HK-2 (cell line): ENCODE measurements around the gene RPH3AL.

Experiments used
- DNase-seq: peaks from one replicate; pipeline ENCODE4 v3.0.0-alpha.2; 2018; ENCODE audit not compliant: unreplicated experiment

The RPH3AL gene

DNA sequence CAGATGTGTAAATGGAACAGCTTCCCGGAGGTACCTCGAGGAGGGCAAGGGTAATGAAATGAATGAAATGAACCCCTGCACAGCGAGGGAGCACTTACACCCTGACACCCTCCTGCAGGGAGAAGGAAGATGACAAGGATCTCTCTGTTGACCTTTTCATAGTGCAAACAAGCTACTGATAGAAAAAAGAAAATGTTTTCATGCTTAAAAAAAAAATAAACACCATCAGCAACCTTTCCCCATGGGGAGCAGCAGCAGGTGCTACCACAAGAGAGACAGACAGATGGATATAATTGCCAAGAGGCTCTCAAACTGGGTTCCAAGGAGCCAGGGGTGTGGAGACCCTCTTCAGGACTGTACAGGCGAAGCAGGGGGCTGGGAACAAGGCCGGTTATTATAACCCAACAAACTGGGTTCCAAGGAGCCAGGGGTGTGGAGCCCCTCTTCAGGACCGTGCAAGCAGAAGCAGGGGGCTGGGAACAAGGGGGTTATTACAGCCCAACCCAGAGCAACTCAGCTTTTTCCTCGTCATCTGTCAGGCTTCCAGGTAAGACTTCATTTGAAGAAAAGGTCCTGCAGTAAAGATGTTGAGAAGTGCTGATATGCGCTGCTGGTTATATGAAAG, 718 bp upstream of the RPH3AL start:
- DNase-seq, result no peak

DNA sequence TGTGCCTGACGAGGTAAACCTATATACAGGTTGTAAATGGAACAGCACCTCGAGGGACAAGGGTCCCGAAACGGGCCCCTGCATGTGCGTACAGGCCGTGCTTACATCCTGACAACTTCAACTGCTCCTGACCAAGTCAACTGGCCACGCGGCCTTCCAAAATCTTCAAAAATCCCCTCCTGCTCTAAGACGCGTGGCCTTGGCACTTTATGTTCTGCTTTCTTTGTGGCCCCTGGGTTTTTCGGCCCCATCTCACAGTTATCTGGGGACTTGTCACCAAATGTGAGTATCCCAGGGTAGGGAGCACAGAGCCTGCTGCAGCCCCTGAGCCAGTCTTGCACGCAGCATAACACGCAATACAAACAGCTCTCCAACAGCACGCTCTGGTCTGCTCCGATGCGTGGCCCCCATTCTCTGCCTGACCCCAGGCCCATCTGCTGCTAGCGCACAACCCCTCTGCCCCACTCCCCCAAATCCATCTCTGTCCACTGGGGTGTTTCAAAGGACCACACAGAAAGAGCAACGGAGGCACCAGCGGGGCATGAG, 659 bp downstream of the RPH3AL start:
- no peak for DNase-seq

DNA sequence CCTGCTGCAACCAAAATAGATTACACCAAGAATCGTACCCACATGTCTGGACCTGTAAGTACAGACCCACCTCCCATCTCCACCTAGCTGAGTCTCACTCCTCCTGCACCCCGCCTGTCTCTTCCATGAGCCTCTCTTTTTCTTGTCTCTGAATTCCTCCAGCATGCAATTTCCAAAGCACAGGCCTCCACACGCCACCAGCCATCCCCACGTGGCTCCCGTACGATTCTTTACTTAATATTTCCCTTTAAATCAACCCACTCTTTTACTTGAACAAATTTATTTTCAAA, 1.2 kb downstream of the RPH3AL start:
- DNase-seq, result no peak

DNA sequence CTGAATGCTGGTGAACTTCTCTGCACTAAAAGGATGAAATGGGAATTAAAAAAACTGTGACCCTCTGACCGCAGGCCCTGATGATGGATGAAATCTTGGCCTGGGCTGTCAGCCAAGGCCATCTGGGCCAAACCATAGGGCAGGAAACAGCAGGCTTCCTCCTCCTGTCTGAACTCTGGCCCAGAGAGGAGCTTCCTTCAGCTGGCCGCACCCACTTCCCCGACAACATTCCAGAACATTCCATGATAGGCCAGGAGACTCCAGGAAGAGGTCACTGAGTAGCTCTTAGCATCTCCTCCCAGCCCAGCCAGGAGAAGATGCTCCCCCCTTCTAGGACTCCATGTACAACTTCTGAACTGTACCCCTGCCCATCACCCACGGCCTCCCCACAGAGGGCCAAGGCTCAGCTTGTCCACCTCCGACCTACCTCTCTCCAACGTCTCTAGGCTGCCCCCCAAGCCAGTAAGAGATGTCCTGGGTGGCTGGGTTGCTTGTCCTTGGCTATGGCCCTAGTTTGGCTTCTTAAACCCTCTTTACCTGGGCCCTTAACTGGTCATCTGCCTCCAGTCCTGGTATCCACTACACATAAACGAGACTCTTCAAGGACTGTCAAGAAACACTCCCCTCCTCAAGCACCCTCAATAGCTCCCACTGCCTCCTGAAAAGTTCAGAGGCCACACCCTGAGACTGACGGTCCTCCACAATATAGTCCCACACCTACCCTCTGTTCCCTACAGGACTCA, 1.7 kb downstream of the RPH3AL start:
- DNase-seq, result peak; percentile 64

DNA sequence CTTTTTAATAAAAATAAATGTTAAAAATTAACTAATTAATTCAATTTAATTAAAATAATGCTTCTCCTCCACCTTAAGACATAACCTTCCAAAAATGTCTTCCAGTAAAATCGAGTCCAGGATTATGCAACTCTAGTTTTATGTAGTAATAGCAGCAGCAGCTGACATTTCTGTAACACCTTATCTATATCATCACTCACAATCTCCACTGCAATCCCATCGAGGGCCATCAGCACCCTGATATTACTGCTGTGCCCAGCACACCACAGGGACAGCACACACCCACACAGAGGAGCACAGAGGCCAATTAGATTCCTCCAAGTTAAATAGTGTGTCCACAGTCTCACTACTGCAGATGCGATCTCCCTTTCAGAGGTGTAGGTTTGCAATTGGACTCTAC, 2.9 kb downstream of the RPH3AL start:
- DNase-seq, result no peak

DNA sequence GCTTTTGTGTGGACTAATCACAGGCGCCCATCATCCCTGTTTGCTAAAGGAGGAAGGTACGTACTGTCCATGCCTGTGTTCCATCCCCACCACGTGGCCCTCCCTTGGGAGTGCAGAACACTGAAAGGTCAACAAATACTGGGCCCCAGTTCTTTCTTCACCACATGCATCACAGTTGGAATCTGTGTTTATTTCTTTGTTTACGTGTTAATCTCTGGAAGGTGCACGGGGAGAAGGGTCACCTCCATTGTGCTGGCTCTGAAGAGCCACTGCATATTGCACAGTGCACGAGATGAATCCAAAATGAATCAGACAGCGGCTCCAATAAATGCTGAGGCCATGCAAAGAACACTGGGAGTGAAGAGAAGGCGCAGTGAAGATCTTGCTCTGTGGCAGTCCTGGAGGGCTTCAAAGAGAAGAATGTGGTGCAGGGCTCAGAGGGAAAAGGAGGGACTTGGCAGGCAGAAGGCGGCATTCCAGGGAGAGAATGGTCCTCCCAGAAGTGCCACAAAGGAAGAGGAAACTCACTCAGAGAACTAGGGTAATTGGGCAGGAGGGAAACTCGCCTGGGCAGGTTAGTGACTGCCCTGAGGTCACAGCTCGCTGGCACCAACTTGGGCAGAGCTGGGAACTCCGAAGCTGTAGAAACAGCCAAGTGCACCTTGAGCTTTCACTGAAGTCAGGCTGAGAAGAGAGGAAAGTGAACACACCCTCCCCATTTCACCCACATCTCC, 3.7 kb downstream of the RPH3AL start:
- no peak for DNase-seq

DNA sequence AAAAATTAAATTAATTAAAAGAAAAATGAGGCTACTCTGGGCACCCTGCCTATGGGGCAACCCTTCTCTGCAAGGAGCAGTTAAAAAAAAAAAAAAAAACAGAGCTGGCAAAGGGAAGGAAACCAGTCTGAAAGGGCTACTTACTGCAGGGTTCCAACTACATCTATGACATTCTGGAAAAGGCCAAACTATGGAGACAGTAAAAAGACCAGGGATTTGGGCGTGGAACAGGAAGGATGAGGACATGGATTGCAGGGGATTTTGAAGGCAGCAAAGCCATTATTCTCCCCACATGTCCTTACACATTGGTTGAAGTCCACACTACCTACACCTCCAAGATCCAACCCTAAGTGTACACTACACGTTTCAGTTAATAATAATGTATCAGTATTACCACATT, 4.6 kb downstream of the RPH3AL start:
- DNase-seq, result no peak

DNA sequence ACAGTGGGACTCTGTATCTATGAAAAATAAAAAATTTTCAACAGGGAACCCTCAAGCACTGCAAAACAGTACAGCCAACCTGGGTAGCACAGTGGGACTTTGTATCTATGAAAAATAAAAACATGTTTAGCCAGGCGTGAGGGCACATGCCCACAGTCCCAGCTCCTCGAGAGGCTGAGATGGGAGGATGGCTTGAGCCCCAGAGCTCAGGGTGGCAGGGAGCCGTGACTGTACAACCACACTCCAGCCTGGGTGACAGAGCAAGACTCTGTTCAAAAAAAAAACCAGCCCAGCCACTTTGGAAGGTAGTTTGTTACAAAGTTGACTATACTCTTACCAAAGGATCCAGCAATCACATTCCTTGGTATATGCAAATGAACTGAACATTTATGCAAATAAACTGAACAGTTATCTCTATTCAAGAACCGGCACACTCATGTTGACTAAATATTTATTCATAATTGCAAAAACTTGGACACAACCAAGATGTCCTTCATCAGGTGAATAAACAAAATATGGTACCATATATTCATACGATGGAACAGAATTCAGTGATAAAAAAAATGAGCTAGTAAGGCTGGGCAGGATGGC, 5.2 kb downstream of the RPH3AL start:
- DNase-seq, result no peak

DNA sequence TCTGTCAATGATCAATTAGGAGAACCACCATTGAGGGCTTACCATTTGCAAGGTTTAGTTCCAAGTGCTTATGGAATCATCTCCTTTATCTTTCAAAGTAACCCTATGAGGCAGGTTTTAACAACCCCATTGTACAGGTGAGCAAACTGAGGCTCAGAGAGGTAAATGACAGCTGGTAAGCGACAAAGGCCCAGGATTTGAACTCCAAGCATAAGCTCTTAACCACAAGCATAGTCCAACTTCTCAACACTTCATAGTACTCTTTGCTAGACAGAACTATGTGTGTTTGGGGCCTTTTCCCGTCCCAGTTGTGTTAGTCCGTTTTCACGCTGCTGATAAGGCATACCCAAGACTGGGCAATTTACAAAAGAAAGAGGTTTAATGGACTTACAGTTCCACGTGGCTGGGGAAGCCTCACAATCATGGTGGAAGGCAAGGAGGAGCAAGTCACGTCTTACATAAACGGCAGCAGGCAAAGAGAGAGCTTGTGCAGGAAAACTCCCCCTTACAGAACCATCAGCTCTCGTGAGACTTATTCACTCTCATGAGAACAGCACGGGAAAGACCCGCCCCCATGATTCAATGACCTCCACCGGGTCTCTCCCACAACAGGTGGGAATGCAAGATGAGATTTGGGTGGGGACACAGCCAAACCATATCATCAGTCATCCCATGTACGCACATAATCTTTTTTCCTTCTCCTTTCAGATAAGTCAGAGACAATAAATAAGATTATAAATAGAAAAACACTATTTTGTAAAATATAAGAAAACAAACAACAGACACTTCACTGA, 6.4 kb downstream of the RPH3AL start:
- DNase-seq, result no peak

DNA sequence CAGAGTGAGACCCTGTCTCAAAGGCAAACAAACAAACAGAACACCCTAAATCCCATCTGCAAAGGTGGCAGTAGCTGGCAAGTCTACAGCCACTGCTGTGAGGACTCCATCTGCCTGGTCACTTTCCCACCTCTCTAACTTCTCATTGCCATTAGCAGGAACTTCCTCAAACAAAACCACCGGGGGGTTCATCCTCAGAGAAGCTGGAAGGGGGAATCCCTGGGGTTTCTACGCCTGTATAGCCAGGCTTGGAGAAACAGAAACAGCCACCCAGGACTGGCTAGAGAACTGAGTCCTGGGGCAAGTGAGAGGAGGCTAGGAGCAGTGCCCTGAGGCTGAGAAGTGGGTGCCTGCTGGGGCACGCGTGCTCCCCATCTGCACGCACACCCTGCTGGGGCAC, 7.3 kb downstream of the RPH3AL start:
- DNase-seq, result no peak

DNA sequence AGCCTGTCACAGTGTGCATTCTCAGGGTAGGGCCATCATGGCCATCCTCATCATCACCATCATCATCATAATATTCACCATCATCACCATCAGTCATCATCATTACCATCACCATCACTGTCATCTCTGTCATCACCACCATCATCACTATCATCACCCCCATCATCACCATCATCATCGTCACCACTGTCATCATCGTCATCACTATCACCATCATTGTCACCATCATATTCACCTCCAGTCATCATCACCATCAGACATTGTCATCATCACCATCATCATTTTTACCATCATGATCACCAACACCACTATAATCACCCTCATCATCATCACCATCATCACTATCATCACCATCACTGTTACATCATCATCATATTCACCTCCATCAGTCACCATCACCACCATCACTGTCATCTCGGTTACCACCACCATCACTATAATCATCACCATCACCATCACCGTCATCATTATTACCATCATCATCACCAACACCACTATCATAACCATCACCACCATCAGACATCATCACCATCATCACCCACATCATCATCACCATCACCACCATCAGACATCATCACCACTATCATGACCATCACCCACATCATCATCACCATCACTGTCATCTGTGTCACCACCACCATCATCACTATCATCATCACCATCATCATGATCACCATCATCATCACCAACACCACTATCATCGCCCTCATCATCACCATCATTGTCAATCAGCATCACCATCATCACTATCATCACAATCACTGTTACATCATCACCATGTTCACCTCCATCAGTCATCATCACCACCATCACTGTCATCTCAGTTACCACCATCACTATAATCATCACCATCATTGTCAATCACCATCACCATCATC, 8.5 kb downstream of the RPH3AL start:
- no peak for DNase-seq

DNA sequence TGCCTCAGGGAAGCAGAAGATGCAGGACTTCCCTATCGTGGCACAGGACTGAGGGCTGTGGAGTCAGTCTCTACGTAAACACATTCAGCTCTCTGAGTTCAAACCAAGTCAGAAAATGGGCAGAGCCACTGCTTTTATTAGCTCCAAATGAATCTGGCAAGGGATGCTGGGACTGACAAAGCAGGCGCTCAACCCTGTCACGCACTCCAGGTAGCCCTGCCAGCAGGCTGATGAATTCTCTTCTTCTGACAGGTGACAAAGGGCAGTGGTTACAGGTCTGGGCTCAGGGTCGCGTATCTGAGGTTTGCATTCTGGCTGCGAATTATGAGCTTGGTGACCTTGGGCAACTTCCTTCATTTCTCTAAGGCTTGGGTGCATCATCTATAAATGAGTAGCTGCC, 9.4 kb downstream of the RPH3AL start:
- no peak for DNase-seq

DNA sequence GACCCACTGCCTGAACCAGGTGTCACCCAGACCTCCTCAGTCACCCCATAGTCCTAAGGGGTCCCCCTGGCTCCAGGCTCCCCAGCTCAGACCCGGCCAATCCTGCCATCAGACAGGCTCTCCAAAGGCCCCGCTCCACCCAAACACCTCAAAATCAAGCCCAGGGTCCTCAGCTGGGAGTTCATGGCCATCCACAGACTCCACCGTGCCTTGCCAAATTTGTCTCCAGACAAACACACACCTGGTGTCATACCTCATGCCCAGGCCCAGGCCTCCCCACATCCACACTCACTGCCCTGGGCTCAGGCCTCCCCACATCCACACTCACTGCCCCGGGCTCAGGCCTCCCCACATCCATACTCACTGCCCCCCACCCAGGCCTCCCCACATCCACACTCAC, 12.5 kb downstream of the RPH3AL start:
- DNase-seq, result no peak

DNA sequence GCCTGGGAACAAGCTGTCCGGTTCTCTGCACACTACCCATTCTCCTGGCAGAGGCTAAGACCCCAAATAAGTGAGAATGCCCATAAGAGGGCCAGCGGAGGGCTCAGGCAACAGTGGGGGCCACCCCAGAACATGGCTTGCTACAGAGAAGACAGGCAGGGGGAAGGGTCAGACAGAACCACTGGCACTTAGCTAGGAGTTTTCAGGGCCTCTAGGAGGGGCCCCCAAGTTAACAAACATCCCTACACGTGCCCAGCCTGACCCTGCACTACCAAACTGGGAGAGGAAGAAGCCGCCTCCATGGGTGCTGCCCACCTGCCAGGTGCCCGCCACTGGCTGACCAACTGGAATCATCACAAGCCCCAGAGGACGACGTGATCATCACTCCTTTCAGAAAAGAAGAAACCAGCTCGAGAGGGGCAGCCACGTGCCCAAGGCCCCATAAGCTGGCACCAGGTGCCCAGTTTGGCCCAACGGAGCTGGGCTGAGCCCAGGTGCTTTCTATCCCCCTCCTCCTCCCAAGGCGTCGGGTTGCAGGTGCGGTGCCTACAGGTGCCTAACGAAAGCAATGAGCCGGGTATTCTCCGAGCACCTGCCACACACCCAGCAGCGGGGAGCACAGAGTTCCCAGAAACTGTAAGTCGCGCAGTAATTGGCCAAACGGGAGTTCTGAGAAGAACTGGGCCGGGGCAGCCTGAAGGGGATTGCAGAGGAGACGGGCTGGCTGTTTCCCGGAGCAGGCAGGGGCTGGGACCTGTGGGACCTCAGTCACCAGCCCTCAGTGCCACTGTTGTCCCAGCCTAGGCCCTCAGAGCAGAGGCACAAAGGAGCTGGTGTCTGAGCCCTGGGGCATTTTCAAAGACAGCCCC, 13.2 kb downstream of the RPH3AL start:
- no peak for DNase-seq

DNA sequence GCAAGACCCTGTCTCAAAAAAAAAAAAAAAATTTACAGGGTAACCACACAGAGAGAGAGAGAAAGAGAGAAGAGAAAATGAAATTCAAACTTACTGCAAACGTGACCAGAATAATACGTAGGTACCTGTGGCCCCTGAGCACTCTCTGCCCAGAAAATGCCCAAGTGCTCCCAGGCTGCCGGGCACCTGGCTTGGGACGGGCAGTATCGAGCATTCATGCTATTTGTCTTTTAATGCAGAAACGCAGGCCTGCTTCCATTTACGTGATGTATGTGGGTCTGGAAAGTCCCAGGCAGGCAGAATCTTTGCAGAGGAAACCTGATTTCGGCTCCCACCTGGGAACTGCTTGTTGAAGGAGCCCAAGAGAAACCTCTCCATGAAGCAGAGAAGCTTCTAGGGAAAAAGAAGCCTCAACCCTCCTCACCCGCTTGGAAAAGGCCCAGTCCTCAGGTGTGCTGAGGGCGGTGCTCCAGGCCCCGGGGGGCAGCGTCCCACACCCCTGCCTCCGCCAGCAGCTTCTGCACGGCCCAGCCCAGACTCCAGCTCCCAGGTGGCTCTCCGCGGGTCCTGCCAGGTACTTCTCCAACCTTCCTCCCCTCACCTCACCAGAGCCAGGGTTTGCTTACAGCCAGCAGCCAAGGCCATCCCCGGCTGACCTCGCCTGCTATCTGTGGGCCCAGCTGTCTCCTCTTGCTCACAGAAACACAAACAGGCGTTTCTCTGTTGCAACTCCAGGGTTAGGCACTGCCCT, 14.0 kb downstream of the RPH3AL start:
- no peak for DNase-seq

DNA sequence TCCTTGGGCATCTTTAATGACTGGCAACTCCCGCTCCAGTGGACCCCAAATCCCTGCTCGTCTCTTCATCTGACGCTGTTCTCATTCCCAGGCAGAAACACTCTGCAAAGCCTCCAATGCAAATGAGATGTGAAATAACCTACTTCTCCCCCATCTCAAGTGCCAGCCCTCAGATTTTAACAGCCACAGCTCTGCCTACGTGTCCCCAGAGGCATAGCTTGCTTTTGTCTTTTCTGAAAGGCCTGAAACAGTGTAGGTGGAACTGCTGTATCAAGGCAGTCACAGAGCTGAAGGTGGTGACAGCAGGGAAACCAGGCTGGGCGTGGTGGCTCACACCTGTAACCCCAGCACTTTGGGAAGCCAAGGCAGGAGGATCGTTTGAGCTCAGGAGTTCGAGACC, 14.7 kb downstream of the RPH3AL start:
- no peak for DNase-seq

DNA sequence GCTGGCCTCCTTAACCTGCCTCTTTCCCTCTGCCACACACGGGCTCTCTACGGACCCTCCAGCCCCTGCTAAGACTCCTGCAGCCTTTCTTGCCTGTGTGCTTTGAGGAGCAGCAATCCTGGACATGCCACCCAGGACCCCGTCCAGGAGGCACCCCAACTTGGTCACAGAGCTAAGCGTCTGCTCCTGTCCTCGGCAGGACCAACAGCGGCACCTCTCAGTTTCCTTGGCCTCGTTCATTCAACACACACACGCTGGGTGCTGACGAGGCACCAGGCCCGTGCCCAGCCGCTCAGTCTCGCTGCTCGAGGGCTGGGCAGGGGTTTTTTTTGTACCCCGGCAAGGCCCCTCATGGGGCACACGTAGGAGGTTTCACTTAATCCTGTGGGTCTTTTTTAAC, 15.2 kb downstream of the RPH3AL start:
- no peak for DNase-seq

DNA sequence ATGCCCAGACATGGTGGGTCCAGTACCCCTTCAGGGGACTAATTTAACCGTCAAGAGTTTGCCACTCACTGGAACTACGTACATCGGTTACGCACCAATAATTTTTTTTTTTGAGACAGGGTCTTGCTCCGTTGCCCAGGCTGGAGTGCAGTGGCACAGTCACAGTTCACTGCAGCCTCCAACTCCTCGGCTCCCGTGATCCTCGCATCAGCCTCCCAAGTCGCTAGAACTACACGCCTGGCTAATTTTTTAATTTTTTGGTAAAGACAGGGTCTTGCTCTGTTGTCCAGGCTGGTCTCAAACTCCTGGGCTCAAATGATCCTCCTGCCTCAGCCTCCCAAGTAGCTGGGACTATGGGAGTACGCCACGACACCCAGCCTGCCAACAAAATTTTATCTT, 15.6 kb downstream of the RPH3AL start:
- no peak for DNase-seq
